NCI-H1105 (cell line): ENCODE data around the gene MISP.

Source experiments
- DNase-seq: peaks from one replicate; lab custom pipeline; 2025; lab: John Stamatoyannopoulos, UW

MISP gene

GRCh38 chr19:796692-797527, 46.0 kb downstream of the MISP start, which contains the start of gene PTBP1:
TSS of gene PTBP1 (plus strand) at chr19:797452. CDS start at chr19:797498, 46 bp downstream.
- DNase-seq = peak; percentile 100

- DNase-seq = peak; percentile 77
These were observed 46.9 kb downstream of the MISP start for GRCh38 chr19:797528-798414.

GRCh38 chr19:798415-799075, 47.6 kb downstream of the MISP start:
- DNase-seq = no peak

- DNase-seq = no peak
These were observed 48.4 kb downstream of the MISP start for GRCh38 chr19:799076-799881.

GRCh38 chr19:800360-801029, 49.6 kb downstream of the MISP start:
- DNase-seq = no peak

- DNase-seq = no peak
These were observed 50.3 kb downstream of the MISP start for GRCh38 chr19:801030-801860.

- no peak for DNase-seq
These were observed 51.1 kb downstream of the MISP start for GRCh38 chr19:801861-802497.

- no peak for DNase-seq
These were observed 51.7 kb downstream of the MISP start for GRCh38 chr19:802498-803098.

- no peak for DNase-seq
These were observed 52.2 kb downstream of the MISP start for GRCh38 chr19:803099-803561.

- no peak for DNase-seq
These were observed 52.9 kb downstream of the MISP start for GRCh38 chr19:803686-804418.

- DNase-seq = no peak
These were observed 53.7 kb downstream of the MISP start for GRCh38 chr19:804419-805165.

- no peak for DNase-seq
These were observed 54.2 kb downstream of the MISP start for GRCh38 chr19:805166-805551.

GRCh38 chr19:805600-806550, 55.0 kb downstream of the MISP start:
- no peak for DNase-seq

- DNase-seq = no peak
These were observed 56.0 kb downstream of the MISP start for GRCh38 chr19:806815-807421.

GRCh38 chr19:807627-808422, 56.9 kb downstream of the MISP start:
- no peak for DNase-seq
